Measurements from ENCODE around the gene ACOXL. TPM values are rescaled to one million over a fixed set of nuclear protein-coding genes. Genes with fewer than 3 reads are reported as not detected.

ACOXL gene
- total and polyA plus RNA-seq, 3 donors from 2014 or later, result 4.9 to 7.9 (median 5.3) TPM

GRCh38 chr2:110999626-111000025 is 267.3 kb downstream of the ACOXL start:
- Histone ChIP-seq H3K4me3 (no peak overlapping the region), H3K27me3 (no peaks in the 10 kb centered on the region), H3K27ac (no peak overlapping the region), H3K9me3 (no peaks in the 10 kb centered on the region), H3K36me3 (ENCODE audit: low read depth, missing control alignments) (no peaks in the 10 kb centered on the region), H3K4me1 (no peaks in the 10 kb centered on the region)
- DNase-seq, result no peak
- intact Hi-C loops (cut with DNase I; ENCODE audit: low total_unique reads), result no loop called here
- TF ChIP-seq, protein P1, sequence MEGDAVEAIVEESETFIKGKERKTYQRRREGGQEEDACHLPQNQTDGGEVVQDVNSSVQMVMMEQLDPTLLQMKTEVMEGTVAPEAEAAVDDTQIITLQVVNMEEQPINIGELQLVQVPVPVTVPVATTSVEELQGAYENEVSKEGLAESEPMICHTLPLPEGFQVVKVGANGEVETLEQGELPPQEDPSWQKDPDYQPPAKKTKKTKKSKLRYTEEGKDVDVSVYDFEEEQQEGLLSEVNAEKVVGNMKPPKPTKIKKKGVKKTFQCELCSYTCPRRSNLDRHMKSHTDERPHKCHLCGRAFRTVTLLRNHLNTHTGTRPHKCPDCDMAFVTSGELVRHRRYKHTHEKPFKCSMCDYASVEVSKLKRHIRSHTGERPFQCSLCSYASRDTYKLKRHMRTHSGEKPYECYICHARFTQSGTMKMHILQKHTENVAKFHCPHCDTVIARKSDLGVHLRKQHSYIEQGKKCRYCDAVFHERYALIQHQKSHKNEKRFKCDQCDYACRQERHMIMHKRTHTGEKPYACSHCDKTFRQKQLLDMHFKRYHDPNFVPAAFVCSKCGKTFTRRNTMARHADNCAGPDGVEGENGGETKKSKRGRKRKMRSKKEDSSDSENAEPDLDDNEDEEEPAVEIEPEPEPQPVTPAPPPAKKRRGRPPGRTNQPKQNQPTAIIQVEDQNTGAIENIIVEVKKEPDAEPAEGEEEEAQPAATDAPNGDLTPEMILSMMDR (IDR thresholded peaks at IDR 0.05), result no peak
- no peak for TF ChIP-seq POLR2A (IDR thresholded peaks at IDR 0.05)

DNA sequence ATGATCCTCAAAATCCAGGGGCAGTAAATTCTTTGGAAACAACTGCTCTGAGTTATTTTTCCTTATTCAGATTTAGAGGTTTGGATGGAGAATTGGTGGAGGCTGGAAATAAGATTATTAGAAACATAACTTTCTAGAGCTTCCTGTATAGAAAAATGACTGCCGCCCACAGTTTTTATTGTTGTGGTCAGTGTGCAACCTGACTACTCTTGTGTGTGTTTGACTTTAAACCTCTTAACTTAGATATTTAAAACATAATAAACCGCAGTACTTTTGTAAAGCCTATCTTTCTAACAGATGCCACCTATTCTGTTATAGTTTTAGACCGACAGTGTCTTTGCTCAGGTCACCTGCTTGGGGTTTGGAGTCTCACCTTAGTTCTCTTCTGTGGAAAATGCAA is 272.9 kb downstream of the ACOXL start:
- H3K9me3 ChIP-seq, result no peaks in the 10 kb centered on the region
- DNase-seq, result no peak
- whole genome bisulfite sequencing, 2 donors, result 87 to 91% methylated on average over 3 of the region's 3 CpGs
- TF ChIP-seq, protein P1 (IDR thresholded peaks at IDR 0.05), result no peak
- TF ChIP-seq POLR2A (IDR thresholded peaks at IDR 0.05), result no peak
- H3K4me1 ChIP-seq, result no peaks in the 10 kb centered on the region
- no peaks in the 10 kb centered on the region for H3K27me3 ChIP-seq
- intact Hi-C loops (cut with DNase I; ENCODE audit: low total_unique reads), result no loop called here
- H3K4me3 ChIP-seq, result no peak overlapping the region
- H3K27ac ChIP-seq, result no peak overlapping the region
- H3K36me3 ChIP-seq (ENCODE audit: low read depth, missing control alignments), result no peaks in the 10 kb centered on the region

- Histone ChIP-seq H3K4me3 (no peak overlapping the region), H3K4me1 (no peaks in the 10 kb centered on the region), H3K36me3 (ENCODE audit: low read depth, missing control alignments) (no peaks in the 10 kb centered on the region), H3K27ac (no peak overlapping the region), H3K9me3 (no peaks in the 10 kb centered on the region), H3K27me3 (no peaks in the 10 kb centered on the region)
- WGBS, 2 donors, result 86 to 92% methylated on average over 4 of the region's 4 CpGs
- intact Hi-C loops (cut with DNase I; ENCODE audit: low total_unique reads), result no loop called here
- TF ChIP-seq, protein P1 (IDR thresholded peaks at IDR 0.05), result no peak
- TF ChIP-seq POLR2A (IDR thresholded peaks at IDR 0.05), result no peak
- no peak for DNase-seq
Observed at GRCh38 chr2:111005821-111006220, 273.4 kb downstream of the ACOXL start.

DNA sequence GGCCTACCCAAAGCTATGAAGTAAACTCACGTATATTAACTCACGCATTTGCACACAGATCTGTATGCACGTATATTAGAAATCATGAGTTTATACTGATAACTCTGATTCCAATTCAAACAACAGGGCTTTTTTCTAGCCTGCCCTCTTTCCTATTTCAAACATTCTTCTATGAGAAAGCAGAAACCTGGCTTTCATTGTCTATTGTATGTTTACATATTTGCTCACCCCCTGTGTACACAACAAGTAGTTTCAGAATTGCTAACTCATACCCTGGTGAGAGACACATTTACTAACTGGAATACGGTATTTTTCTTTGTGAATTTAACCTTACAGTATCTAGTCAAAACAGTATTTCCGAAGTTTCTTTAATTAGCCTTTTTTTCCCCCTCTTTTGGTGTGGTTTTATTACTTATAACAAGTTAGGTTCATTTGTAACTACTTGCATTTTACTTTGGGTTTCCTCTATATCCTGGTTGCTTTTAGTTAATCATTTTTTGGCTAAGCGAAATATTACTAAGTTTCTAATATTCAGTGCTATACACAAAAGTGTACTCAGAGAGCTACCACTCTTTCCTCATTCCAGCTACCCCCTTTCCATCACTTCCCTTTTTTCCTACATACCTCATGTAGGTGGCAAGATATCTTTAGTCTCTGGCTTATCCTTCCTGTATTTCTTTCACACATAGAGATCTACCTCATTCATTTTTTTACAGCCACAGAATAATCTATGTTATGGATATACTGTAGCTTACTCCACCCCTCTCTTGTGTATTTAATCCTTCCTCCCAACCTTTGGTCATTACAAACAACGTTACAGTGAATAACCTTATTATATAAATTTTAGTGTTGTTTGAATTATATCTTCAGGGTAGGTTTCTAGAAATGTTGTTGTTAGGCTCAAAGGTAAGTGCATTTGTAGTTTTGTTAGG is 275.6 kb downstream of the ACOXL start:
- Histone ChIP-seq H3K9me3 (no peaks in the 10 kb centered on the region), H3K27ac (no peak overlapping the region), H3K4me3 (no peak overlapping the region), H3K4me1 (no peaks in the 10 kb centered on the region), H3K27me3 (no peaks in the 10 kb centered on the region), H3K36me3 (ENCODE audit: low read depth, missing control alignments) (no peaks in the 10 kb centered on the region)
- 84 to 86% methylated on average over 7 of the region's 7 CpGs for WGBS, 2 donors
- DNase-seq, result no peak
- TF ChIP-seq, protein P1 (IDR thresholded peaks at IDR 0.05), result no peak
- TF ChIP-seq POLR2A (IDR thresholded peaks at IDR 0.05), result no peak
- intact Hi-C loops (cut with DNase I; ENCODE audit: low total_unique reads), result no loop called here

GRCh38 chr2:111011218-111011617 is 278.8 kb downstream of the ACOXL start:
- H3K4me1 ChIP-seq, result no peaks in the 10 kb centered on the region
- H3K27me3 ChIP-seq, result no peaks in the 10 kb centered on the region
- H3K9me3 ChIP-seq, result no peaks in the 10 kb centered on the region
- no peak for DNase-seq
- H3K27ac ChIP-seq, result no peak overlapping the region
- no peak overlapping the region for H3K4me3 ChIP-seq
- intact Hi-C loops (cut with DNase I; ENCODE audit: low total_unique reads), result no loop called here
- TF ChIP-seq POLR2A (IDR thresholded peaks at IDR 0.05), result no peak
- TF ChIP-seq, protein P1 (IDR thresholded peaks at IDR 0.05), result no peak
- no peaks in the 10 kb centered on the region for H3K36me3 ChIP-seq (ENCODE audit: low read depth, missing control alignments)

All from testis (tissue), 3 donors.